Panc1 (cell line): ENCODE measurements around the gene TRAFD1. TPM values are rescaled to one million over a fixed set of nuclear protein-coding genes. Genes with fewer than 3 reads are reported as not detected.

ENCODE experiments used
- ATAC-seq: fragments of 200-7000 bp; cut with Tn5 transposase; 2 replicates; pipeline ENCODE4 v1.9.1; 2020; ENCODE audit warnings: mild to moderate bottlenecking, moderate library complexity
- BruUV-seq: library from RNA; stranded (reverse); fragments of 400-500 nt; replicated peaks from 2 replicates; lab custom pipeline; 2021; lab: Mats Ljungman, UMichigan
- CTCF ChIA-PET: fragments of 300-600 bp; sonication (Branson Sonifier 250); formaldehyde crosslinking; loops from one replicate; lab custom pipeline; 2022; ENCODE audit warnings: antibody characterized with exemption; lab: Charles Lee
- POLR2A ChIA-PET: fragments of 300-600 bp; sonication (Branson Sonifier 250); formaldehyde crosslinking; loops from one replicate; lab custom pipeline; 2022; ENCODE audit warnings: antibody characterized with exemption; lab: Charles Lee
- DNase-seq: peaks from one replicate; pipeline ENCODE4 v3.0.0-alpha.2; 2010; ENCODE audit warnings: low read depth, low spot score
- H3K27ac ChIP-seq: 2 replicates; pipeline ENCODE4 v1.5.1; 2011; ENCODE audit warnings: mild to moderate bottlenecking, low read length, inconsistent platforms
- H3K27me3 ChIP-seq: fragments of 200-500 bp; sonication (Bioruptor generic); 2 replicates; pipeline ENCODE4 v1.6.0; 2014; ENCODE audit warnings: low read length, inconsistent platforms; ENCODE audit not compliant: control insufficient read depth, insufficient read depth
- H3K36me3 ChIP-seq: fragments of 200-500 bp; sonication (Bioruptor generic); 2 replicates; pipeline ENCODE4 v1.5.1; 2014; ENCODE audit warnings: inconsistent platforms, mild to moderate bottlenecking, low read length, moderate library complexity; ENCODE audit not compliant: control insufficient read depth, insufficient read depth
- H3K4me1 ChIP-seq: 2 replicates; pipeline ENCODE4 v1.5.1; 2011; ENCODE audit warnings: inconsistent platforms, mild to moderate bottlenecking, low read length, moderate library complexity; ENCODE audit not compliant: control insufficient read depth, insufficient read depth
- H3K4me3 ChIP-seq, 2 experiments: 2 replicates each; pipeline ENCODE4 v1.5.1; 2011 to 2012; ENCODE audit warnings: low read depth in 2 of 2, low read length in 2 of 2, mild to moderate bottlenecking in 2 of 2, inconsistent platforms in 1 of 2, moderate library complexity in 1 of 2
- H3K9me3 ChIP-seq: fragments of 200-500 bp; sonication (Bioruptor generic); 2 replicates; pipeline ENCODE4 v1.5.1; 2014; ENCODE audit warnings: low read depth, mild to moderate bottlenecking, inconsistent platforms, low read length, moderate library complexity; ENCODE audit not compliant: control insufficient read depth, insufficient read depth
- POLR2AphosphoS5 ChIP-seq: IDR thresholded peaks from 2 replicates; pipeline ENCODE4 v1.6.1; 2012; ENCODE audit warnings: mild to moderate bottlenecking, low read depth, low read length, moderate library complexity
- SIN3A ChIP-seq: IDR thresholded peaks from 2 replicates; pipeline ENCODE4 v1.6.1; 2012; ENCODE audit warnings: low read depth, mild to moderate bottlenecking, low read length, moderate library complexity, borderline replicate concordance; ENCODE audit not compliant: insufficient read depth
- TCF7L2 ChIP-seq: IDR thresholded peaks from 2 replicates; pipeline ENCODE4 v1.6.1; 2011; ENCODE audit warnings: mild to moderate bottlenecking, low read depth, low read length, inconsistent platforms
- in situ Hi-C: cut with HindIII; loops from 2 replicates; pipeline ENCODE4 v1.10.0; 2016; ENCODE audit warnings: low sequenced_read_pairs, low pct_unique_long_range_greater_than_20kb
- intact Hi-C: fragments of 100-400 bp; cut with micrococcal nuclease; formaldehyde crosslinking; loops from one replicate; pipeline ENCODE4 v1.10.0; 2022; ENCODE audit not compliant: unreplicated experiment
- total RNA-seq: library from RNA; stranded (reverse); gene quantifications from one replicate; pipeline ENCODE4 v1.2.1, GENCODE V29; 2021; ENCODE audit not compliant: unreplicated experiment
- TF ChIP-seq, protein P1 (sequence below), 2 experiments: IDR thresholded peaks; 2 replicates each; pipeline ENCODE4 v1.6.1; 2011 to 2012; ENCODE audit warnings: low read depth in 2 of 2, control low read depth in 1 of 2, low read length in 1 of 2, mild to moderate bottlenecking in 1 of 2, moderate library complexity in 1 of 2; ENCODE audit not compliant: insufficient read depth in 1 of 2
- TF ChIP-seq, protein P2 (sequence below): fragments of 450-650 bp; IDR thresholded peaks from 2 replicates; pipeline ENCODE4 v1.5.1; 2017; ENCODE audit warnings: mild to moderate bottlenecking

The TRAFD1 gene
- total RNA-seq, 1 experiment from 2014 or later, result 32.9 TPM

DNA sequence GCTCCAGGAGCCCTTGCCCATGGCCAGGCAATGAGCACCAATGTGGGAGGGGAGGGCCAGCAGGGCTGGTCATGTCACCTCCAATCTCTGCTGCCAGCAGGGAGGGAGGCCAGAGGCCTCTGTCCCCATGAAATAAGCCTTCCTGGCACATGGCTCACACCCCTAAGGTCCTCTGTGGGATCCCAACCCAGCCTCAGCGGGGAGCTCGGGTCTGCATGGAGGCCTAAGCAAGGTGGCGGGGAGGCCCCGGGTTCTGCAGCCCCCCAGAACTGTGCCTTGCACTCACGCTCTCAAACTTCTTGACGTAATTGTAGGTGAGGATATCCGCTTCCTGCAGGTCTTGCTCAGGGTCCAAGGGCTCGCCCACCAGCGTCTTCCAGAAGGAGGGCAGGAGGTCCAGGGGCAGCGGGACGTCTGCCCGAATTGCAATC, 41.7 kb downstream of the TRAFD1 start:
- Histone ChIP-seq H3K4me3 (no peak overlapping the region), H3K36me3 (no peaks in the 10 kb centered on the region; the same call in 1 of the 2 replicates), H3K4me1 (no peaks in the 10 kb centered on the region), H3K9me3 (no peaks in the 10 kb centered on the region), H3K27ac (no peak overlapping the region), H3K27me3 (no peaks in the 10 kb centered on the region)
- in situ Hi-C loops (no loop called here), intact Hi-C loops (no loop called here)
- TF ChIP-seq, protein P1, sequence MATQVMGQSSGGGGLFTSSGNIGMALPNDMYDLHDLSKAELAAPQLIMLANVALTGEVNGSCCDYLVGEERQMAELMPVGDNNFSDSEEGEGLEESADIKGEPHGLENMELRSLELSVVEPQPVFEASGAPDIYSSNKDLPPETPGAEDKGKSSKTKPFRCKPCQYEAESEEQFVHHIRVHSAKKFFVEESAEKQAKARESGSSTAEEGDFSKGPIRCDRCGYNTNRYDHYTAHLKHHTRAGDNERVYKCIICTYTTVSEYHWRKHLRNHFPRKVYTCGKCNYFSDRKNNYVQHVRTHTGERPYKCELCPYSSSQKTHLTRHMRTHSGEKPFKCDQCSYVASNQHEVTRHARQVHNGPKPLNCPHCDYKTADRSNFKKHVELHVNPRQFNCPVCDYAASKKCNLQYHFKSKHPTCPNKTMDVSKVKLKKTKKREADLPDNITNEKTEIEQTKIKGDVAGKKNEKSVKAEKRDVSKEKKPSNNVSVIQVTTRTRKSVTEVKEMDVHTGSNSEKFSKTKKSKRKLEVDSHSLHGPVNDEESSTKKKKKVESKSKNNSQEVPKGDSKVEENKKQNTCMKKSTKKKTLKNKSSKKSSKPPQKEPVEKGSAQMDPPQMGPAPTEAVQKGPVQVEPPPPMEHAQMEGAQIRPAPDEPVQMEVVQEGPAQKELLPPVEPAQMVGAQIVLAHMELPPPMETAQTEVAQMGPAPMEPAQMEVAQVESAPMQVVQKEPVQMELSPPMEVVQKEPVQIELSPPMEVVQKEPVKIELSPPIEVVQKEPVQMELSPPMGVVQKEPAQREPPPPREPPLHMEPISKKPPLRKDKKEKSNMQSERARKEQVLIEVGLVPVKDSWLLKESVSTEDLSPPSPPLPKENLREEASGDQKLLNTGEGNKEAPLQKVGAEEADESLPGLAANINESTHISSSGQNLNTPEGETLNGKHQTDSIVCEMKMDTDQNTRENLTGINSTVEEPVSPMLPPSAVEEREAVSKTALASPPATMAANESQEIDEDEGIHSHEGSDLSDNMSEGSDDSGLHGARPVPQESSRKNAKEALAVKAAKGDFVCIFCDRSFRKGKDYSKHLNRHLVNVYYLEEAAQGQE (IDR thresholded peaks at IDR 0.05; ENCODE audit: insufficient read depth in 1 of 2, low read depth in 2 of 2, low read length in 1 of 2), result no peak
- TF ChIP-seq POLR2AphosphoS5 (no peak), SIN3A (no peak), TCF7L2 (no peak)
- TF ChIP-seq, protein P2, sequence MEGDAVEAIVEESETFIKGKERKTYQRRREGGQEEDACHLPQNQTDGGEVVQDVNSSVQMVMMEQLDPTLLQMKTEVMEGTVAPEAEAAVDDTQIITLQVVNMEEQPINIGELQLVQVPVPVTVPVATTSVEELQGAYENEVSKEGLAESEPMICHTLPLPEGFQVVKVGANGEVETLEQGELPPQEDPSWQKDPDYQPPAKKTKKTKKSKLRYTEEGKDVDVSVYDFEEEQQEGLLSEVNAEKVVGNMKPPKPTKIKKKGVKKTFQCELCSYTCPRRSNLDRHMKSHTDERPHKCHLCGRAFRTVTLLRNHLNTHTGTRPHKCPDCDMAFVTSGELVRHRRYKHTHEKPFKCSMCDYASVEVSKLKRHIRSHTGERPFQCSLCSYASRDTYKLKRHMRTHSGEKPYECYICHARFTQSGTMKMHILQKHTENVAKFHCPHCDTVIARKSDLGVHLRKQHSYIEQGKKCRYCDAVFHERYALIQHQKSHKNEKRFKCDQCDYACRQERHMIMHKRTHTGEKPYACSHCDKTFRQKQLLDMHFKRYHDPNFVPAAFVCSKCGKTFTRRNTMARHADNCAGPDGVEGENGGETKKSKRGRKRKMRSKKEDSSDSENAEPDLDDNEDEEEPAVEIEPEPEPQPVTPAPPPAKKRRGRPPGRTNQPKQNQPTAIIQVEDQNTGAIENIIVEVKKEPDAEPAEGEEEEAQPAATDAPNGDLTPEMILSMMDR, result no peak
- no peak for DNase-seq
- ChIA-PET CTCF (no interaction called here), POLR2A (interaction anchor here (0.6 to 0.7 kb wide), 2 partner anchors 34 to 376 kb away, joined by 3 to 5 read pairs; no protein-coding TSS in a partner anchor)
- BruUV-seq, result no TSS peak
- no peak for ATAC-seq

DNA sequence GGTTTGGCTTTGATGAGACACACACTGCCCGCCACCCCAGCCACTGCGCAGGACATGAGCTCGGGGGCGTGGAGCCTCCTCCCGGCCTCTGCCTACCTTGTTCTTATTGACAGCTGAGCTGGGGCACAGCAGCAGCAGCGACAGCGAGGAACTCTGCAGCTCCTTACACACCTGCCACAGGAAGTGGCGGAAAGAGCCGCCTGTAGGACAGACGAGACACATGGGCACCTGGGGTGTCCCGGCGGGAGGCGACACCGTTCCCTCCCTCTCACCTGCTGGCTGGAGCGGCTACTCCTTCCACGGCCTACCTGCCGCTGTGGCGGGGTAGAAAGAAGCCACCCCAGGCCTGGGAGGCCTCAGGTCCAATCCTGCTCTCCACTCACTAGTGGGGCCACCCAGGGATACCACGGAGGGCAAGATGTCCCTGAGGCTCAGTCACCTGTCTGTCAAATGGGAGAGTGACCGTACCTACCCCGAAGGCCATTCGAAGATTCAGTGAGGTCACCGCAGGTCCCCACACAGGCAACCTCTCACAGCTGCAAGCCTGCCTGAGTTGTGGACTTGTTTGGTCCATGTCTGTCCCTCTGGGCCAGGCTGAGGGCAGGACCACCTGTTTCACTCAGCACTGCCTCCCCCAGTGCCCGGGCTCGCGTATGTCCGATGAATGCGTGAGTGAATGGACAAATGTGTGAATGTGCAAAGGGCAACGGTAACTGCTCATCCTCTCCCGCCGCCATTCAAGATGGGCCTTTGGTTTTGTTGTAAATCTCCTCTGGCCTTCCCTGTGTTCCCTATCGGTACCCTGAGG, 42.6 kb downstream of the TRAFD1 start:
- ChIA-PET CTCF (no interaction called here), POLR2A (interaction anchor here (0.5 to 0.7 kb wide), 3 partner anchors 35 to 377 kb away, joined by 3 to 5 read pairs (median 3); no protein-coding TSS in a partner anchor)
- in situ Hi-C loops (no loop called here), intact Hi-C loops (no loop called here)
- ATAC-seq, result no peak
- H3K4me3 ChIP-seq, result no peak overlapping the region
- no peaks in the 10 kb centered on the region; the same call in 1 of the 2 replicates for H3K36me3 ChIP-seq
- H3K27ac ChIP-seq, result no peak overlapping the region
- no peak for DNase-seq
- BruUV-seq, result no TSS peak
- TF ChIP-seq TCF7L2 (no peak), POLR2AphosphoS5 (no peak), SIN3A (no peak)
- TF ChIP-seq, protein P2, result no peak
- TF ChIP-seq, protein P1 (IDR thresholded peaks at IDR 0.05; ENCODE audit: insufficient read depth in 1 of 2, low read depth in 2 of 2, low read length in 1 of 2), result no peak
- no peaks in the 10 kb centered on the region for H3K27me3 ChIP-seq
- H3K4me1 ChIP-seq, result no peaks in the 10 kb centered on the region
- no peaks in the 10 kb centered on the region for H3K9me3 ChIP-seq
